OCI-LY1 (cell line): Measurements from ENCODE around the gene TSBP1.

Experiments used
- EZH2 ChIP-seq: fragments of 200-600 bp; sonication (generic), shearing (Covaris generic); IDR thresholded peaks from 2 replicates; pipeline ENCODE4 v1.8.0; 2017; ENCODE audit warnings: borderline replicate concordance, mixed run types, mild to moderate bottlenecking, antibody characterized with exemption, low read length, moderate library complexity, mixed read lengths
- TF ChIP-seq, protein P1 (sequence below): fragments of 200-600 bp; sonication (generic), shearing (Covaris generic); IDR thresholded peaks from 2 replicates; pipeline ENCODE4 v1.5.1; 2017; ENCODE audit warnings: mild to moderate bottlenecking, antibody characterized with exemption, low read length, moderate library complexity, mixed read lengths

DNA sequence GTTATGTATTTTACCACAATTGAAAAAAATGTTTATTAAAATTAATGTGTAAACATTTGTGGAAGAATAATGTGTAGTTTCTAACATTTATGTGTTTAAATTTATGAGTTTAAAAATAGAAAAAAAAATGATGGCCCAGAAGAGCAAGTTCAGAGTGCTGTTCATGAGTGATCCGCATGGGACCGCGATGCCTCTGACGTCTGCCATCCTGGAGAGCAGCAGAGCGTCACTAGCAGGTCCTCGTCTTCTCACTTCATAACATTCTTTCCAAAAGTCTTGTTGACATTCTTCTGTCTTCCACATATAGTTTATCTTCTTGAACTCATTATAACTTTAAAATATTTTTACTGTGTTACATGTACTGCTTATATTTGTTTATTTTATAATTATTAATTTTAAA is 19.8 kb upstream of the TSBP1 start:
- no peak for TF ChIP-seq EZH2
- TF ChIP-seq, protein P1, sequence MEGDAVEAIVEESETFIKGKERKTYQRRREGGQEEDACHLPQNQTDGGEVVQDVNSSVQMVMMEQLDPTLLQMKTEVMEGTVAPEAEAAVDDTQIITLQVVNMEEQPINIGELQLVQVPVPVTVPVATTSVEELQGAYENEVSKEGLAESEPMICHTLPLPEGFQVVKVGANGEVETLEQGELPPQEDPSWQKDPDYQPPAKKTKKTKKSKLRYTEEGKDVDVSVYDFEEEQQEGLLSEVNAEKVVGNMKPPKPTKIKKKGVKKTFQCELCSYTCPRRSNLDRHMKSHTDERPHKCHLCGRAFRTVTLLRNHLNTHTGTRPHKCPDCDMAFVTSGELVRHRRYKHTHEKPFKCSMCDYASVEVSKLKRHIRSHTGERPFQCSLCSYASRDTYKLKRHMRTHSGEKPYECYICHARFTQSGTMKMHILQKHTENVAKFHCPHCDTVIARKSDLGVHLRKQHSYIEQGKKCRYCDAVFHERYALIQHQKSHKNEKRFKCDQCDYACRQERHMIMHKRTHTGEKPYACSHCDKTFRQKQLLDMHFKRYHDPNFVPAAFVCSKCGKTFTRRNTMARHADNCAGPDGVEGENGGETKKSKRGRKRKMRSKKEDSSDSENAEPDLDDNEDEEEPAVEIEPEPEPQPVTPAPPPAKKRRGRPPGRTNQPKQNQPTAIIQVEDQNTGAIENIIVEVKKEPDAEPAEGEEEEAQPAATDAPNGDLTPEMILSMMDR = no peak
